Sigmoid colon (tissue), 7 donors: ENCODE data around the gene RIPK1. TPM values are rescaled to one million over a fixed set of nuclear protein-coding genes. Genes with fewer than 3 reads are reported as not detected.
A peak's percentile ranks its signal among the peaks of the same experiment; 100 is the strongest.

Experiments used
- DNase-seq: peaks from one replicate; pipeline ENCODE4 v3.0.0-alpha.2; 2019
- H3K27ac ChIP-seq, 4 donors: fragments of 200-600 bp; sonication (generic); one replicate each; pipeline ENCODE4 v1.5.1; 2016 to 2019; ENCODE audit warnings: mild to moderate bottlenecking in 1 of 4
- H3K27me3 ChIP-seq, 3 donors: fragments of 200-600 bp; sonication (generic); one replicate each; pipeline ENCODE4 v1.5.1; 2019; ENCODE audit warnings: mild to moderate bottlenecking in 1 of 3
- H3K36me3 ChIP-seq, 4 donors: fragments of 200-600 bp; sonication (generic); one replicate each; pipeline ENCODE4 v1.5.1; 2016 to 2019
- H3K4me1 ChIP-seq, 4 donors: fragments of 200-600 bp; sonication (generic); one replicate each; pipeline ENCODE4 v1.5.1; 2017 to 2019
- H3K4me3 ChIP-seq, 4 donors: fragments of 200-600 bp; sonication (generic); one replicate each; pipeline ENCODE4 v1.5.1; 2017 to 2019; ENCODE audit warnings: mild to moderate bottlenecking in 2 of 4, moderate library complexity in 1 of 4
- H3K9me3 ChIP-seq, 4 donors: fragments of 200-600 bp in 3 of 4; sonication (generic) in 3 of 4; one replicate each; pipeline versions ENCODE4 v1.5.1 to v1.6.1; 2013 to 2019
- EP300 ChIP-seq, 4 donors: sonication (generic); formaldehyde crosslinking; IDR thresholded peaks; one replicate each; pipeline ENCODE4 v1.6.1; 2017; ENCODE audit warnings: antibody characterized with exemption in 4 of 4
- POLR2A ChIP-seq, 2 donors: fragments of 450-650 bp; IDR thresholded peaks; one replicate each; pipeline ENCODE4 v1.6.1; 2016; ENCODE audit warnings: antibody characterized with exemption in 2 of 2, mild to moderate bottlenecking in 2 of 2, moderate library complexity in 2 of 2
- POLR2AphosphoS5 ChIP-seq, 4 donors: sonication (generic); formaldehyde crosslinking; IDR thresholded peaks; one replicate each; pipeline ENCODE4 v1.6.1; 2017; ENCODE audit warnings: antibody characterized with exemption in 4 of 4
- WGBS, 2 donors: extraction: QIAGEN DNeasy Blood & Tissue Kit; methylation state at CpG; one replicate each; pipeline ENCODE4 v1.1.7; 2013; 5-methylcytosine and 5-hydroxymethylcytosine counted together
- intact Hi-C: fragments of 100-400 bp; cut with DNase I; formaldehyde crosslinking; loops from one replicate; pipeline ENCODE4 v1.15.1; 2023
- polyA plus RNA-seq, 3 donors: library from polyadenylated mRNA; stranded (reverse); fragments of 200-250 nt; gene quantifications; one replicate each; pipeline ENCODE4 v1.2.3, GENCODE V29; 2013
- small RNA-seq, 3 donors: library from RNA; depleted of rRNA; stranded (forward); fragments of <200 nt; gene quantifications; one replicate each; pipeline ENCODE3, GENCODE V24; 2016
- total RNA-seq, 4 donors: library from RNA; depleted of rRNA; stranded (reverse); fragments of >200 nt; gene quantifications; one replicate each; pipeline ENCODE4 v1.1.0, GENCODE V29; 2016
- TF ChIP-seq, protein P1 (sequence below), 4 experiments: fragments of 450-650 bp in 3 of 4; fragments of 200-600 bp in 1 of 4; IDR thresholded peaks; one replicate each; pipeline ENCODE4 v1.5.1; 2016 to 2019; ENCODE audit warnings: antibody characterized with exemption in 4 of 4, mild to moderate bottlenecking in 3 of 4, moderate library complexity in 2 of 4
- donor health status: healthy with polysubstance abuse.
- donor health status: Bipolar disorder and iron deficiency.
- donor health status: healthy.

RIPK1 gene
- total and polyA plus RNA-seq, 7 donors, result 19.7 to 27.3 (median 20.7) TPM

DNA sequence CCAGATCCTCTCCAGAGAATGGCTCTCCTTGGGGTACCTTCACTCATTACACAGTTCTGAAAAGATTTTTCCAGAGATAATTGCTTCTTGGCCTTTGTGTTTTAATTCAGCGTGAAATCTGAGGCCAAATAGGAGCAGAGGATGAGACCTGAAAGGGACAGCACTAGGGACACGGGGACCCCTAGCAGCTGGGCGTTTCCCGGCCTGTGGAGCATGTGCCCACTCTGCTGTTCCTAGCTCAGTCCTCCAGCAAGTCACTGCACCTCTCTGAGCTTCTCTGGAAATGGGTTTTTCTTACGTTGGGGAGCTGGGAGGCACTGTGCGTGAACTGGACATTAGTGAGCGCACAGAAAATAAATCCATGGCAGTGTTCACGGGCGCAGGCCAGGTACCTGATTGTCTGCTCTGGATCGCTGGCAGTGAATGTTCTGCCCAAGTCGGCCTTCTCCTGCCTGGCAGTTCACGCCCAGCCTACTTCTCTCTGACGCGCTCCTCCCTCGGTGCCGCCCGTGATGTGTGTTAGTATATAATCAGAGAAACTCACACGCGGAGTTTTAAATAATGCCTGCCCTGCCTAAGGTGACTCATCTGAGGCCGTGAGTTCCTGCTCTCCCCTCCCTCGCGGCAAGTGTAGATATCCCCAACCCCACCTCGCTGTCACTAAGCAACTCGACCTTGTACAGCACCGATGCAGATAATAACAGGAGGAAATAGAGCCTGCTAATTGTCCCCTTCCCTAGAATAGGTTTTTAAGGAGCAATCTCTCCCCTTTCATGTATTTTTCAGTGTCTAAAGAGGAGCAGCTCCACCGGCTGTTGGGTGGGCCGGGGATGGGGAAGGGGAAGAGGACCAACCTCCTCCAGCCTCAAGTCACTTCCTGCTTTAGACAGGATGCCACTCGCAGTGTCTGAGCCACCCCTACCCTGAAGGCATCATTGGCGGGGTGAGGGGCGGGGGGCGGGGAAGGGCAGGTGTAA lies 91.8 kb downstream of the RIPK1 start:
- Histone ChIP-seq H3K36me3 (peaks cover 0 to 3% (median 0%) of the 10 kb centered on the region in 4 donors), H3K4me1 (peaks cover 0 to 43% (median 16%) of the 10 kb centered on the region in 4 donors), H3K27me3 (no peaks in the 10 kb centered on the region), H3K27ac (peak overlapping the region; percentile 90 to 99 (median 96)), H3K9me3 (no peaks in the 10 kb centered on the region), H3K4me3 (no peak overlapping the region)
- 19 to 53% methylated on average over 31 of the region's 31 CpGs for WGBS, 2 donors
- intact Hi-C loops, result loop anchor here (5.0 kb wide), 3 partner anchors 47 to 197 kb away; partner anchors contain the start of gene RIPK1
- TF ChIP-seq POLR2AphosphoS5 (IDR thresholded peaks at IDR 0.05) (peak in 2 of 4 donors; percentile 14 to 42), POLR2A (IDR thresholded peaks at IDR 0.05) (peak in 1 of 2 donors; percentile 29), EP300 (IDR thresholded peaks at IDR 0.05) (no peak)
- peak; percentile 78 for DNase-seq

DNA sequence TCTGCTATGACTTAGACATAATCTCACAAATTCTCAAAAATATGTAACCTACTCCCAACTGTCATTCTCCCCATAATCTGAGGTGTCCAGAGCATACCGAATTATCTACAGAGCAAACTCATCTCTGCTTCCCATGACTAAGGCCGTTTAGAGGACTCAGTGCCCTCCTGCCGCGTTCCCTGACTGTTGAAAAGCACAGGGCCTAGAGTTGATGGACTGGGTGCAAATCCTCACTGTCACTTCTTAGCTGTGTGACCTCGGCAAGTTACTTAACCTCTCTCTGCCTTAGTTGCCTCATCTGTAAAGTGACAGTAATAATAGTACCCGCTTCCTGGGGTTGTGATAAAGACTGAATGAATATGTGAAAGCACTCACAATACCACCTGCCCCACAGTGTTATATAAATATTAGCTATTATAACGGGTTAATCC lies 93.8 kb downstream of the RIPK1 start:
- no peak for TF ChIP-seq POLR2AphosphoS5 (IDR thresholded peaks at IDR 0.05)
- no peak for TF ChIP-seq EP300 (IDR thresholded peaks at IDR 0.05)
- TF ChIP-seq POLR2A (IDR thresholded peaks at IDR 0.05), result no peak
- no peak for DNase-seq
- peak overlapping the region in 3 of 4 donors; percentile 68 to 90 (median 77) for H3K4me3 ChIP-seq
- peak overlapping the region; percentile 95 to 99 (median 96) for H3K27ac ChIP-seq
- no peaks in the 10 kb centered on the region for H3K27me3 ChIP-seq
- intact Hi-C loops, result loop anchor here (5.0 kb wide), 1 partner anchor 45 kb away; no protein-coding TSS in a partner anchor
- no peaks in the 10 kb centered on the region for H3K36me3 ChIP-seq
- peaks cover 0 to 31% (median 12%) of the 10 kb centered on the region in 4 donors for H3K4me1 ChIP-seq
- H3K9me3 ChIP-seq, result no peaks in the 10 kb centered on the region
- WGBS, 2 donors, result 52 to 62% methylated on average over 7 of the region's 7 CpGs

- no peaks in the 10 kb centered on the region for H3K27me3 ChIP-seq
- no peaks in the 10 kb centered on the region for H3K36me3 ChIP-seq
- intact Hi-C loops, result loop anchor here (5.0 kb wide), 1 partner anchor 45 kb away; no protein-coding TSS in a partner anchor
- 0 to 1% methylated on average over 74 of the region's 74 CpGs for WGBS, 2 donors
- peak overlapping the region; percentile 68 to 90 (median 80) for H3K4me3 ChIP-seq
- peak overlapping the region; percentile 95 to 99 (median 96) for H3K27ac ChIP-seq
- H3K4me1 ChIP-seq, result peaks cover 0 to 30% (median 12%) of the 10 kb centered on the region in 4 donors
- TF ChIP-seq POLR2AphosphoS5 (IDR thresholded peaks at IDR 0.05) (peak; percentile 28 to 75 (median 58)), EP300 (IDR thresholded peaks at IDR 0.05) (no peak), POLR2A (IDR thresholded peaks at IDR 0.05) (peak; percentile 56 to 66)
- TF ChIP-seq, protein P1, sequence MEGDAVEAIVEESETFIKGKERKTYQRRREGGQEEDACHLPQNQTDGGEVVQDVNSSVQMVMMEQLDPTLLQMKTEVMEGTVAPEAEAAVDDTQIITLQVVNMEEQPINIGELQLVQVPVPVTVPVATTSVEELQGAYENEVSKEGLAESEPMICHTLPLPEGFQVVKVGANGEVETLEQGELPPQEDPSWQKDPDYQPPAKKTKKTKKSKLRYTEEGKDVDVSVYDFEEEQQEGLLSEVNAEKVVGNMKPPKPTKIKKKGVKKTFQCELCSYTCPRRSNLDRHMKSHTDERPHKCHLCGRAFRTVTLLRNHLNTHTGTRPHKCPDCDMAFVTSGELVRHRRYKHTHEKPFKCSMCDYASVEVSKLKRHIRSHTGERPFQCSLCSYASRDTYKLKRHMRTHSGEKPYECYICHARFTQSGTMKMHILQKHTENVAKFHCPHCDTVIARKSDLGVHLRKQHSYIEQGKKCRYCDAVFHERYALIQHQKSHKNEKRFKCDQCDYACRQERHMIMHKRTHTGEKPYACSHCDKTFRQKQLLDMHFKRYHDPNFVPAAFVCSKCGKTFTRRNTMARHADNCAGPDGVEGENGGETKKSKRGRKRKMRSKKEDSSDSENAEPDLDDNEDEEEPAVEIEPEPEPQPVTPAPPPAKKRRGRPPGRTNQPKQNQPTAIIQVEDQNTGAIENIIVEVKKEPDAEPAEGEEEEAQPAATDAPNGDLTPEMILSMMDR (IDR thresholded peaks at IDR 0.05), result peak in 2 of 4 experiments; percentile 14 to 34
- peak; percentile 90 for DNase-seq
- no peaks in the 10 kb centered on the region for H3K9me3 ChIP-seq
These were observed 94.4 kb downstream of the RIPK1 start for GRCh38 chr6:3162565-3163247.

DNA sequence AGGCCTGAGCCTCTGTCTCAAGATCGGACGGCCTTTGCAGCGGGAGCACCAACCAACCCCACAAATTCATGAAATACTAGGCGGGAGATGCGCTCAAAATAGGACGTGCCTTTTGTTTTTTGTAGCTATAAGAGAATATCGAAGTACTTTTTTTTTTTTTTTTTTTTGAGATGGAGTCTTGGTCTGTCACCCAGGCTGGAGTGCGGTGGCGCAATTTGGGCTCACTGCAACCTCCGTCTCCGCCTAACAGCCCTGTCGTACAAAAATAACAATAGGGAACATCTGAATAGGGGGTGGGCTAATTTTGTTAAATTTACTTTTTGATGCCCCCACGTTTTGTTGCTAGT lies 94.9 kb downstream of the RIPK1 start:
- Histone ChIP-seq H3K9me3 (no peaks in the 10 kb centered on the region), H3K4me3 (peak overlapping the region; percentile 68 to 90 (median 80)), H3K27me3 (no peaks in the 10 kb centered on the region), H3K4me1 (peaks cover 0 to 26% (median 10%) of the 10 kb centered on the region in 4 donors), H3K36me3 (no peaks in the 10 kb centered on the region), H3K27ac (peak overlapping the region; percentile 95 to 99 (median 96))
- 7 to 17% methylated on average over 13 of the region's 13 CpGs for WGBS, 2 donors
- no peak for TF ChIP-seq POLR2A (IDR thresholded peaks at IDR 0.05)
- DNase-seq, result no peak
- intact Hi-C loops, result loop anchor here (5.0 kb wide), 1 partner anchor 44 kb away; no protein-coding TSS in a partner anchor

GRCh38 chr6:3164388-3164787 lies 96.1 kb downstream of the RIPK1 start:
- peaks cover 0 to 18% (median 6%) of the 10 kb centered on the region in 4 donors for H3K4me1 ChIP-seq
- H3K27me3 ChIP-seq, result no peaks in the 10 kb centered on the region
- intact Hi-C loops, result loop anchor here (5.0 kb wide), 1 partner anchor 43 kb away; no protein-coding TSS in a partner anchor
- H3K27ac ChIP-seq, result no peak overlapping the region
- no peaks in the 10 kb centered on the region for H3K36me3 ChIP-seq
- 91 to 94% methylated on average over 6 of the region's 6 CpGs for WGBS, 2 donors
- no peak overlapping the region for H3K4me3 ChIP-seq
- H3K9me3 ChIP-seq, result no peaks in the 10 kb centered on the region
- TF ChIP-seq, protein P1 (IDR thresholded peaks at IDR 0.05), result no peak
- TF ChIP-seq EP300 (IDR thresholded peaks at IDR 0.05), result no peak
- no peak for TF ChIP-seq POLR2AphosphoS5 (IDR thresholded peaks at IDR 0.05)
- TF ChIP-seq POLR2A (IDR thresholded peaks at IDR 0.05), result no peak
- no peak for DNase-seq

Small RNA genes lying within 50 kb of the gene (small RNA-seq; reads per million reads assigned to genes)
- gene AL133351.4 (0 reads per million in 3 donors), gene RNA5SP201 (0 reads per million in 3 donors)

Other genes starting within 250 kb of the RIPK1 start
- gene SERPINB1, start 226.6 kb upstream of the RIPK1 start, total RNA-seq, result 10 to 100 TPM; 19.6 to 88.0 (median 22.9) TPM
- gene SERPINB1, start 226.6 kb upstream of the RIPK1 start, polyA plus RNA-seq, result 100 to 1,000 TPM in 2 of 3 donors, 10 to 100 TPM in 1; 97.9 to 230 (median 161) TPM
- gene SERPINB9, start 165.2 kb upstream of the RIPK1 start, total RNA-seq, result 1 to 10 TPM; 5.0 to 7.5 (median 6.1) TPM
- 10 to 100 TPM in 1 of 3 donors, 1 to 10 TPM in 2; 2.3 to 16.2 (median 2.4) TPM for gene SERPINB9, start 165.2 kb upstream of the RIPK1 start, polyA plus RNA-seq
- 100 to 1,000 TPM; 150 to 207 (median 174) TPM for gene SERPINB6, start 96.9 kb upstream of the RIPK1 start, total RNA-seq
- 100 to 1,000 TPM; 152 to 194 (median 178) TPM for gene SERPINB6, start 96.9 kb upstream of the RIPK1 start, polyA plus RNA-seq
- gene NQO2, start 68.6 kb upstream of the RIPK1 start, total RNA-seq, result 10 to 100 TPM; 14.7 to 33.2 (median 24.0) TPM
- gene NQO2, start 68.6 kb upstream of the RIPK1 start, polyA plus RNA-seq, result 10 to 100 TPM; 12.5 to 18.0 (median 16.1) TPM
- 10 to 100 TPM in 2 of 4 donors, 1 to 10 TPM in 2; 8.6 to 11.1 (median 10.5) TPM for gene BPHL, start 50.2 kb downstream of the RIPK1 start, total RNA-seq
- 10 to 100 TPM; 10.1 to 28.9 (median 20.4) TPM for gene BPHL, start 50.2 kb downstream of the RIPK1 start, polyA plus RNA-seq
- 100 to 1,000 TPM in 1 of 4 donors, 10 to 100 TPM in 3; 54.5 to 106 (median 97.9) TPM for gene TUBB2A, start 89.0 kb downstream of the RIPK1 start, total RNA-seq
- gene TUBB2A, start 89.0 kb downstream of the RIPK1 start, polyA plus RNA-seq, result 10 to 100 TPM; 41.4 to 50.9 (median 41.8) TPM
- 10 to 100 TPM; 12.7 to 24.9 (median 23.0) TPM for gene TUBB2B, start 159.2 kb downstream of the RIPK1 start, total RNA-seq
- 10 to 100 TPM in 1 of 3 donors, 1 to 10 TPM in 2; 2.3 to 11.2 (median 2.4) TPM for gene TUBB2B, start 159.2 kb downstream of the RIPK1 start, polyA plus RNA-seq
- gene PSMG4, start 190.5 kb downstream of the RIPK1 start, total RNA-seq, result 10 to 100 TPM; 26.4 to 39.0 (median 30.6) TPM
- gene PSMG4, start 190.5 kb downstream of the RIPK1 start, polyA plus RNA-seq, result 10 to 100 TPM; 14.6 to 30.1 (median 30.0) TPM